Retinal pigment epithelial cell (primary cell): ENCODE results near the gene NHEJ1.

Experiments
- DNase-seq: peaks from one replicate; pipeline ENCODE4 v3.0.0-alpha.2; 2010; ENCODE audit warnings: low read depth
- H3K4me3 ChIP-seq: 2 replicates; pipeline ENCODE4 v1.5.1; 2011; ENCODE audit warnings: mild to moderate bottlenecking, low read length, control low read depth, moderate library complexity
- TF ChIP-seq, protein P1 (sequence below): conservative IDR thresholded peaks from 2 replicates; pipeline ENCODE4 v1.5.1; 2011; ENCODE audit warnings: low read depth, low read length, control low read depth, inconsistent platforms

Gene NHEJ1

GRCh38 chr2:219125886-219126270 lies 34.7 kb downstream of the NHEJ1 start:
- TF ChIP-seq, protein P1, sequence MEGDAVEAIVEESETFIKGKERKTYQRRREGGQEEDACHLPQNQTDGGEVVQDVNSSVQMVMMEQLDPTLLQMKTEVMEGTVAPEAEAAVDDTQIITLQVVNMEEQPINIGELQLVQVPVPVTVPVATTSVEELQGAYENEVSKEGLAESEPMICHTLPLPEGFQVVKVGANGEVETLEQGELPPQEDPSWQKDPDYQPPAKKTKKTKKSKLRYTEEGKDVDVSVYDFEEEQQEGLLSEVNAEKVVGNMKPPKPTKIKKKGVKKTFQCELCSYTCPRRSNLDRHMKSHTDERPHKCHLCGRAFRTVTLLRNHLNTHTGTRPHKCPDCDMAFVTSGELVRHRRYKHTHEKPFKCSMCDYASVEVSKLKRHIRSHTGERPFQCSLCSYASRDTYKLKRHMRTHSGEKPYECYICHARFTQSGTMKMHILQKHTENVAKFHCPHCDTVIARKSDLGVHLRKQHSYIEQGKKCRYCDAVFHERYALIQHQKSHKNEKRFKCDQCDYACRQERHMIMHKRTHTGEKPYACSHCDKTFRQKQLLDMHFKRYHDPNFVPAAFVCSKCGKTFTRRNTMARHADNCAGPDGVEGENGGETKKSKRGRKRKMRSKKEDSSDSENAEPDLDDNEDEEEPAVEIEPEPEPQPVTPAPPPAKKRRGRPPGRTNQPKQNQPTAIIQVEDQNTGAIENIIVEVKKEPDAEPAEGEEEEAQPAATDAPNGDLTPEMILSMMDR = no peak
- DNase-seq = no peak
- no peak overlapping the region for H3K4me3 ChIP-seq

GRCh38 chr2:219125225-219125885 lies 35.3 kb downstream of the NHEJ1 start:
- no peak overlapping the region for H3K4me3 ChIP-seq
- DNase-seq = no peak
- TF ChIP-seq, protein P1 = no peak

DNA sequence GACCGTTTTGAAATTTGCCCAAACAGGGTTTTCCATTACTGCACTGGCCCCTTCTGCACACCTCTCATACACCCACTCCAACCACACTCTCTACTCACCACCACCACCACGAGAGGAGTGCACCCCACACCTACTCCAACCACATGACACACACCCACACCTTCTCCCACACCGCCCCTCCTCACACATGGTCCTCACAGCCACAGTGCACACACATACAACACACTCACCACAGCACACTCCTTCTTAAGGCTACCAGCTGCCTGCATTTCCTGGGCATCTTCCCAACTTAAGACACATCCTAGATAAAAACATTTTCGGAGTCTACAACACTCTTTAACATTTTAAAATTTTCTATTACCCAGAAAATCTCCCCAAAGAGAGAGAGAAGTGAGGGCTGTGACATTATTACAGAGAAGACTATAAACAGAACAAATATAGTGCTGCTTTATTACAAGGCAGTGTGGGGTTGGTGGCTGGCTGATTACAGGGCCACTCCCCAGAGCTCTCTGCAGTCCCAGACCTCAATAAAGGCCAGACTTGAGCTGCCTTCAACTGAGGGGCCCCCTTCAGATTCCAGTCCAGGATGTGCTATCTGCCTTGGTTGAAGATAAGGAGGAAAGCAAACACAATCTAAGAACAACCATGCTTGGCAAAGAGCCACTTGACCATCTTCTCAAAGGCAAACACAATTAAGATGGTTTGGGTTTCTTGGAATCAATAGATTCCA lies 36.1 kb downstream of the NHEJ1 start:
- no peak overlapping the region for H3K4me3 ChIP-seq
- TF ChIP-seq, protein P1 = no peak
- DNase-seq = no peak

DNA sequence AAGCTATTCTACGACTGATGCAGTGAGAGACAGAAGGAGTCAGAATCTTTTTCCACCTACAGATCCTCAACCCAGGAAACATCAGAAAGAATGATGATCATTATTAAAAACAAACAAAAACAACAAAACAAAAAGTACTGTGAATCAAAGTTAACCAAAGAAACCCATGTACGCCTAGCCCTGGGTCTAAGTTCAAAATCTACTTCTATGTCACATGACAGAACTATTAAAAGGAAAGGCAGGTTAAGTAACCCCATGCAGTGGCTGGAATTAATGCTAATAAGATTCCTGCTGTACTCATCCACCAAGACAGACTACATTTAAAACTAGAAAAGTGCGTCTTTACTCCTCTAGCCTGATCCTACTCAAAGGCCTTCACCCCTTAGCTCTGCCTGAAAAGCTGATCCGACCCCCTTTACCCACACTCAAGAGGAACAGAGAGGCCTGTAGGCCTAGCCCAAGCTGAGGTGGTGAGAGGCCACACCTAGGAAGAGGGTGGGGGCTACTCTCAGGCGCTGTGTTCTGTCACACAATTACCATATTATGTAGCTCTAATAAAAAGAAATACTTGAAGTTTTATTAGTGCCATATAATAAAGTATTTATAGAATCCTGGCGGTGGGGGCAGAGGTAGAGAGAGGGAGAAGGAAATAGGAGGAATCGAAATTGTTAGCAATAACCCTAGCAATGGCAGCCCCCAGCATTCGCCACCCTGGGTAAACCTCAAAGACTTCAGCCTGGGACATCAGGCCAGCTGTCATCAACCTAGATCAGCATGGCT lies 37.1 kb downstream of the NHEJ1 start:
- no peak overlapping the region for H3K4me3 ChIP-seq
- no peak for DNase-seq
- TF ChIP-seq, protein P1 = no peak

GRCh38 chr2:219122202-219122980 lies 38.2 kb downstream of the NHEJ1 start:
- TF ChIP-seq, protein P1 = no peak
- no peak for DNase-seq
- H3K4me3 ChIP-seq = no peak overlapping the region

- DNase-seq = no peak
- no peak overlapping the region for H3K4me3 ChIP-seq
- TF ChIP-seq, protein P1 = no peak
These were observed 40.5 kb downstream of the NHEJ1 start for GRCh38 chr2:219120082-219120481.
